ENCODE data around the gene SMOC2.
"Not testable (repeated sequence)": the region's sequence is repeated elsewhere in the genome, so short reads cannot be mapped to it uniquely, and the experiment has no call there.

The SMOC2 gene

DNA sequence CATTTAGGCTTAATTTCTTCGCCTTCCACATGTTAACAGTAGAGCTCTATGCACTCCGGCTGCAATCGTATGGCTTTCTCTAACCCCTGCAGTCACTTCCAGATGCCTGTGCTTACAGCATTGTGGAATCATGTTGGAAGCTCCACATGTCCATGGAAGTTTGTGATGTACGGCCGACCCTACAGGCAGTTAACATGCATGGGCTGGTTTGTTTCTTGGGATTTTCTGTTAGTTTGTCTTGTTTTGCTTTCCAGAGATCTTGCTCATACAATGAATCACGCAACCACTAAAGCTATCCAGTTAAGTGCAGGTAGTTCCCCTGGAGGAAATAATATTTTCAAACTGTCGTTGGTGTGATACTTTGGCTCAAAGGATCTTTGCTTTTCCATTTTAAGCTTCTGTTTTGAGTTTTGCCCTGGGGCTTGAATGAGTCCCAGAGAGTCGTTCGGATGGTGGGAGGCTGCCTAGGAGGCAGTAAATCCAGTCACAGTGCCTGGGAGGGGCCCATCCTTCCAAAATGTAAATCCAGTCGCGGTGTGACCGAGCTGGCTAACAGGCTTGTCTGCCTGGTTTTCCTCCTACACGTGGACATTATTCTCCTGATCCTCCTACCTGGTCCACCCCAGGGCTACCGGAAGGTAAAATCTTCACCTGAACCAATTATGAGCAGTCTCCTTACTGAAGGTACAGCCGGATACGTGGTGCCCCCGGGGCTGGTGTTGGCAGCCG lies 225.9 kb downstream of the SMOC2 start:
- no peak for DNase-seq

- no peak for DNase-seq
Observed at GRCh38 chr6:168667428-168667805, 226.4 kb downstream of the SMOC2 start.

DNA sequence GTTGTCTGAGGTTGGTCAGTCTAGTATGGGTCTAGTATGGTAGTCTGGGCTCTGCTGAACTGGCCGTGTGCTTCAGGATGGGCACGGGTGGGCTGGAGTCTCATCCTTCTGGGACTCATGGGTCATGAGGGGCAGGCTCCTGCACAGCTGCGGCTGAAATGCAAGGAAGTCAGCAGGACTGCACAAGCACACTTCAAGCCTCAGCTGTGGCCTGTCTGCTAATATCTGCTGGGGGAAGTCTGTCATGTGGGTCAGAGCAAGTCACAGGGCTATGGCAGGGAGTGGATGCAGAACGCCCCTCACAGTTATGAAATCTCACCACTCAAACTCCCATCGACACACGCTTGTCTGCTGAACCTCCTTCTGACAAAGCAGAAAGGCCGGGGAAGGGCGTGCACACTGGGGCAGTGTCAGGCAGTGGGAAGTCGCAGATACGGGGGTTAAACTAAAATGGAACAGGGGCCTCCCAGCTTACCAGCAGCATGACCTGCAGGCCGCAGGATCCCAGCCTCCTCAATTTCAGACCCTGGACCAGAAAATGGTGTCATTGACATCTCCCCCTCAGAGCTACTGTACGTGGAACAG lies 229.5 kb downstream of the SMOC2 start:
- no peak for DNase-seq

DNA sequence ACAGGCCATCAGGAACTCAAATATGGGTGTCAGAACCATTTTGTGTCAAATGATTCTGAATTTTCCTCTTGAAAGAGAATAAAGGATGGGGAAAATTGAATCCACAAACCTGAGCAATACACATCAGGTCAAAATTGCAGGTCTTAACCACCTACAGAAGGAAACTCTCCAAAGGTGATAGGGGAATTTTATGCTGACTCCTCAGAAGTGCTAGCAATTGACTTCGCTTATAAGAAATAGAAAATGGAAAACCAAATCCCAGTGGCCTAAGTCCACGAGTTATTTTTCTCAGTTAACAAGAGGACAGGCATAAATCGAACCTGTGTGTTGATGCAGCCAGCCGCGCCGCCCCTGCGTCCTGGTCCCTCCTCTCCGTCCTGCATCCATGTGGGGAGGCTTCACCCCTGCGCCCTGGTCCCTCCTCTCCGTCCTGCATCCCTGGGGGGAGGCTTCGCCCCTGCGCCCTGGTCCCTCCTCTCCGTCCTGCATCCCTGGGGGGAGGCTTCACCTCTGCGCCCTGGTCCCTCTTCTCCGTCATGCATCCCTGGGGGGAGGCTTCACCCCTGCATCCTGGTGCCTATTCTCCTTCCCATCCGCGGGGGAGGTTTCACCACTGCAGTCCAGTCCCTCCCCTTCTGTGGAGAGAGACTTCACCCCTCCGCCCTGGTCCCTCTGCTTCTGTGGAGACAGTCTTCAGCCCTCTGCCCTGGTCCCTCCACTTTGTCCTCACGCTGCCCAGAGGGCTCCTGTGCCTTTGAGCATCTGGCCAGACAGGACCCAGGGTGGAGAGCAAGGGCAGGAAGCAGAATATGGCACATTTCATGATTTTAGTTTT lies 230.3 kb downstream of the SMOC2 start:
- no peak for DNase-seq

DNA sequence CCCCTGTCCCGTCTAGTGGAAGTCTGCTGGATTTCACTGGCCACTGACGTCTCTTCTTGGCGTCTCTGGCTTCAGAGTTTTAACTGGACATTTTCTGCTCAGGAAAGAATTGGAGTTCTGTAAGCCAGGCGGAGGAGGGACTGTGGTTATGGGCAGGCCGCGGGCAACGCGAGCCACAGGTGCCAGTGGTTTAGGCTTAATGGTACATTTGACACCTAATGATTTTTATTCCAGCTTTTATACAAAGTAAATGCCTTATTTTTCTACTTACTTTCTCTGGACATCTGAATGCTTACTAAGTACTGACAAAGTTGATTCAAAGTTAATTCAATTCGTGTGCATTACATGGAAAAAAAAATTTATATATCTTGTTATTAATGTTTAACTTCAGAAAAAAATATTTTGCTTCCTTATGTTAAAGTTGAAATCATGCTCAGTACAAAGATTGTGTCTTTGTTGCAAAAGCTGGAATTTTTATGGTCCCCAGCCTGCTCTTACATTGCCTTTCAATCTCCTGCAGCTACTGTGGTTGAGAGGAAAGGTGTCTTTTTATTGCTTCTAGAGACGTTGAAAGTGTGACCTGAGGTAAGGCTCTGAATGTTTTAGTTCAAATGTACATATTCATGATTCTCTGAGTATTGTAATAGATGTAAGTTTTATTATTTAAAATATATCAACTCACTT lies 231.0 kb downstream of the SMOC2 start:
- DNase-seq = no peak

DNA sequence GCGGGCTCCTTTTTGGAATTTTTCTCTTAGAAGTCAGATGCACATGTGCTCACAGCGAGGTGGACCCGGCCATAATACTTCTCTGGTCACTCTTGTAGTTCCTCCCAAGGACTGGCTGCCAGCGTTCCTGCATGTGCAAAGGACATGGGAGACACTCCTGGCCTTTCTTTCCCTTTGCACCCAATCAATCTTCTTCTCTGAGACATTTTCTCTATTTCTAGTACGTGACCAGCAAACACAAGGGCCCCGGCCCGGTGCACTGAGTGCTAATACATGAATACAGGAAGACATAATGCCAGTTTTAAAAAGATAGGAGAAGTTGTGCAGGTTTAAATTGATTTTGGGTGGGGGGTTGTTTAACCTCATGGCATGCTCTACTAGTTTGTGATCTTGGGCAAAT lies 233.6 kb downstream of the SMOC2 start:
- DNase-seq = no peak

- no peak for DNase-seq
Observed at GRCh38 chr6:168675375-168675774, 234.4 kb downstream of the SMOC2 start.

- DNase-seq = no peak
Observed at GRCh38 chr6:168675933-168676551, 235.1 kb downstream of the SMOC2 start.

DNA sequence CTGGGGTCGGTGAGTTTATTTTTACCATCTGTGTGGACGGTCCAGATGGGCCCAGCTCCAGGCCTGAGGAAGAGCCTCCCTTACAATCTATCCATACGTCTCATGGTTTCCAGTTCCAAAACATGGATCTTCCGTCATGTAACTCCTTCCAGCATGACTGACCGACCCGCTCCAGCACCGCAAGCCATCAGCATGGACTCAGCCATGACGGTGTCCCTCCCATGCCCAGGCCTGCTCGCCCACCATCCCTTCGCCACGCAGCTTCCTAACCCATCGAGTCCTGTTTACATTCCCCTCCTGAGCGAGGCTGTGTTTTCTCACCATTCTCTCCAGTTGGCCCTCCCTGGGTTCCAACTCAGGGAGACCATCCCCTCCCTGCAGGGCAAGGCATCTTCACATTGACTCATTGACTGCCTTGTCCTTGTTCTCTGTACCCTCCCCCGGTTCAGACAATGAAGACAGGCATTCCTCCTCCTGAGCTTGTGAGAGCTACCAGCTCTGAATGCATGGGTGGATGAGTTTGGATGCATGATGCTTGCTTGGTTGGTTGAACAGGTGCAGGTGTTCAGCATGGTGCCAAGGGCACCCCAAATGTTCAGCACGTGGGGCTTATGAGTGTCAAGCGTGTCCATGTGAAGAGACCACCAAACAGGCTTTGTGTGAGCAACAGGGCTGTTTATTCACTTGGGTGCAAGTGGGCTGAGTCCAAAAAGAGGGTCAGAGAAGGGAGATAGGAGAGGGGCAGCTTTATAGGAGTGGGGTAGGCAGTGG lies 235.8 kb downstream of the SMOC2 start:
- DNase-seq = no peak

DNA sequence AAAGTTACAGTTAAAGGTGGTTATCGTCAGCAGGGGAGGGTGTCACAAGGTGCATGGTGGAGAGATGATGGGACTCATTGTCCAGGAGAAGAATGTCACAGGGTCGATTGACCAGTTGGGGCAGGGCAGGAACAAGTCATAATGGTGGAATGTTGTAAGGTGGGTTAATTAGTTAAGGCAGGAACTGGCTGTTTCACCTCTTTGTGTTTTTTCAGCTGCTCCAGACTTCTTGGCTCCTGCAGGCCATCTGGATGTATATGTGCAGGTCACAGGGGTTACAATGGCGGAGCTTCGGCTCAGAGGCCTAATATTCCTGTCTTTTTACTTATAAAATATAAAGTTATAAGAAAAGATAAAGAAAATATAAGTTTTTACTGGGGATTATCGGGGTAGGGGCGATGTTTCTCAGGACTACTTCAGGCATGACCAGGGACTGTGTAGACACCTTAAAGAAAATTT lies 236.4 kb downstream of the SMOC2 start:
- not testable (repeated sequence) for DNase-seq

GRCh38 chr6:168678077-168678476 lies 237.1 kb downstream of the SMOC2 start:
- no peak for DNase-seq

- no peak for DNase-seq
Observed at GRCh38 chr6:168678588-168678987, 237.6 kb downstream of the SMOC2 start.

- DNase-seq = no peak
Observed at GRCh38 chr6:168681748-168682147, 240.8 kb downstream of the SMOC2 start.

DNA sequence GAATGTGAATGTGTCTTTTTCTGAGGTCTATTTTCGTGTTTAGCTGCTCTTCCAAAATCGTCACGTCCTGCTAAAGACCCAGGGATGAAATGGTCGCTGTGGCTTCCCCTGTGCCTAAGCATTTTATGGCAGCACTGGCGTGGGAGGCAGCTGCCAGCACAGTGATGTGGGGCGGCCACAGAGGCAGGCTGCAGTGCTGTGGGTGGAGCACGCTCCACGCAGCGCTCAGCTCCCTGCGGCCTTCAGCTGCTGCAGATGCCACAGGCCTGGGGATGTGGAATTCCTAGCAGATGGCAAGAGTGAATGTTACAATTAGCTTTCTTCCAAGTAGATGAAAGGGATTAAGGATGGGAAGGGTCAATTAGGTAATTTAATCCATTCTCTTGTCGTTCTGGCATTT lies 242.6 kb downstream of the SMOC2 start:
- peak; percentile 6 for DNase-seq

GRCh38 chr6:168684471-168684870 lies 243.5 kb downstream of the SMOC2 start:
- no peak for DNase-seq

- no peak for DNase-seq
Observed at GRCh38 chr6:168684906-168685305, 243.9 kb downstream of the SMOC2 start.

- no peak for DNase-seq
Observed at GRCh38 chr6:168686029-168686738, 245.2 kb downstream of the SMOC2 start.

GRCh38 chr6:168686831-168687730 lies 246.1 kb downstream of the SMOC2 start:
- no peak for DNase-seq

GRCh38 chr6:168690271-168690670 lies 249.3 kb downstream of the SMOC2 start:
- DNase-seq = no peak

- DNase-seq = no peak
Observed at GRCh38 chr6:168691774-168692173, 250.8 kb downstream of the SMOC2 start.

Data from midbrain (tissue), 1 donor.